GM19452 (cell line): ENCODE measurements around the gene RHOF.

Source experiments
- ATAC-seq: cut with Tn5 transposase; IDR thresholded peaks from one replicate; pipeline ENCODE4 v1.9.1; 2021; ENCODE audit not compliant: unreplicated experiment

The RHOF gene

DNA sequence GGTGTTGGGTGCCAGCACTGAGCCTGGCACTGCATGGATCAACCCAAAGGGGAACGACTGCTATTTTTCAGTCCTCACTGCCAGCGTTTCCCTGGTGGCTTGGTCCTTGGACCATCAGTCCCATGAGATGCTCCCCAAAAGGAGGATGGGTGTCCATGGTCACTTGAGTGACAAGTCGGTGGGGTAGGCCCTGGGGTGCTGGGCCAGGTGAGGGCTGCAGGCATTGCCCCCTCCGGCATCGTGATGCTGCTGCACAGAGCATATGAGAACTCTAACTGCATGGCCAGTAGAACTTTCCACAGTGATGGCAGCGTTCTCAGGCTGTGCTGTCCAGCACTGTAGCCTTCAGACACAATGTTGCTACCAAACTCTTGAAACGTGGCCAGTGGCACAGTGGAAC is 26.6 kb upstream of the RHOF start:
- ATAC-seq = no peak

GRCh38 chr12:121819212-121819949 is 25.9 kb upstream of the RHOF start:
- ATAC-seq = no peak

- no peak for ATAC-seq
Observed at GRCh38 chr12:121817648-121818043, 24.2 kb upstream of the RHOF start.

DNA sequence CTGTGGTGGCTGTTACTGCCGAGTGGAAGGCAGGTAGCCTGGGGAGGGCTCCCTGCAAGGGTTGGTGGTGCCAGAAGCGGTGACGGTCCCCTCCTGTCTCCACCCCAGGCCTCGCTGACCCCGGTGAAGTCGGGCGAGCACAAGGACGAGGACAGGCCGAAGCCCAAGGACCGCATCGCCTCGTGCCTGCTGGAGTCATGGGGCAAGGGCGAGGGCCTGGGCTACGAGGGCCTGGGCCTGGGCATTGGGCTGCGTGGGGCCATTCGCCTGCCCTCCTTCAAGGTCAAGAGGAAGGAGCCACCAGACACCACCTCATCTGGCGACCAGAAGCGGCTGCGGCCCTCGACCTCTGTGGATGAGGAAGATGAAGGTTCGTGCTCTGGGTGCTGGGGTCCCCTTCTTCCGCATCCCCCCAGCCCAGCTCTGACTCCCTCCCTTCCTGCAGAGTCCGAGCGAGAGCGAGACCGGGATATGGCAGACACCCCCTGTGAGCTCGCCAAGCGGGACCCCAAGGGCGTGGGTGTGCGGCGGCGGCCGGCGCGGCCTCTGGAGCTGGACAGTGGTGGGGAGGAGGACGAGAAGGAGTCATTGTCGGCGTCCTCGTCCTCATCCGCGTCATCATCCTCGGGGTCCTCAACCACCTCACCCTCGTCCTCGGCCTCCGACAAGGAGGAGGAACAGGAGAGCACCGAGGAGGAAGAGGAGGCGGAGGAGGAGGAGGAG is 23.6 kb upstream of the RHOF start:
- ATAC-seq = no peak

GRCh38 chr12:121815263-121815662 is 21.8 kb upstream of the RHOF start:
- no peak for ATAC-seq

GRCh38 chr12:121814429-121815119 is 21.1 kb upstream of the RHOF start:
- no peak for ATAC-seq

- no peak for ATAC-seq
Observed at GRCh38 chr12:121813951-121814350, 20.5 kb upstream of the RHOF start.

DNA sequence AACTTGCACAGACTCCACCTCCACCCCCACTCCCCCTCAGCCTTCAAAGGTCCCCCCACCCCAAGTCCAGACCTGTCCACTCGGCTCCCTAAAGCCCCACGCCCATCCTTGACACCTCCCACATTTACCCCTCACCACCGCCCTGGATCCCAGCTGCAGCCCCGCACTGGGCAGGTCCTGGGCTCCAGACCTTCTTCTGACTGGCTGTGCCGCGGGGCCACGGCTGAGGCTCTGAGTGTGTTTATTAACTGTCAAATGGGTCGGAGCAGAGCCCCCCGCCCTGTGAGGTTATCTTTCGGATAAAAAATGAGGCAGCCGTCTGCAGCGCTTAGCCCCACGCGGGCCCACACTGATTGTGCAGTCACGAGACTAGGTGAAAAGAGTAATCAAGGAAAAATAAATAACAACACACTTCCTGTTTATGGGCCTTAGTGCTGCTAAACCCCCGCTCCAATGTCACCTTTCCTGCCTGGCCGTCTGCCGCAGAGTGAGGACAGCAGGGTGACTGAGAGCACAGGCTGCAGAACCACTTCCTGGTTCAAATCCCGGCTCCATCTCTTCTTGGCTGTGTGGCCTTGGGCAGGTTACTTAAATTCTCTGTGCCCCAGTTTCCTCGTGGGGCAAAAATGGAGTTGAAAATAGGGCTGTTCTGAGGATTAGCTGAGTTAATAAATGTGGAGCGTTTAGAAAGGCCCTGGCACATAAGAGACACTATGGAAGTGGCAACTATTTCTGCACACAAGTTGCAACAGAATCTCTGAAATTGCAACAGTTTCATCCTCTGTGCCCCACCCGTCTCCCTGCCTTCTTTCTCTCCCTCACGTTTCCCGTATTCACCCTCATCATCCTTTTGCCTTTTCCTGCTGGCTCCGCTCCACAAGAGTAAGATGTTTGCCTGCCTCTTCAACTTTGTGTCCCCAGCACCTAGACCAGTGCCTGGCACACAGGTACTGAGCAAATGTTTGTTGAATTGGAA is 19.7 kb upstream of the RHOF start:
- no peak for ATAC-seq

DNA sequence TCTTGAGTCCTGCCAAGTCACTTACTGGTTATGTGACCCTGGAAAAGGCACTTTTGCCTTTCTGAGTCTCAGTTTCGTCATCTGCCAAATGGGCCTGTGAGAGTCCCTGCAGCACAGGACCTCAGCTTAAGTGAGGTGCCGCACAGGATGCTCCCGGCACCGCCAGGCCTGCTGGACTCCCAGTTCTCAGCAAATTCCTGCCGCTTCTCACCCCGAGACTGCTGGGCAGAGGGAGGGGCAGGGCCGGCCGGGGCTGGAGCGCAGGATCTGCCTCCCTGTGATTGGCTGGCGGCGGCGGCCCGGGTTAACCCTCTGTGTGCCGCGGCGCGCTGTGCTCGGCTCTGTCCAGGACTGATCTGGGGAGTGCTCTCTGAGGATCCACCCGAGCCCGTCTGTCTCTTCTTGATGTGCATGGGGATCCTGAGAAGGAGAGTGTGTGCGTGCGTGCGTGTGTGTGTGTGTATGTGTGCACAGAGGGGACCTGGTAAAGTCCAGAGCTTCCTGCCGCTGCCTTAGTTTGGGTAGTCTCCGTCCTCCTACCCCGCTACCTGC is 18.9 kb upstream of the RHOF start:
- ATAC-seq = no peak

DNA sequence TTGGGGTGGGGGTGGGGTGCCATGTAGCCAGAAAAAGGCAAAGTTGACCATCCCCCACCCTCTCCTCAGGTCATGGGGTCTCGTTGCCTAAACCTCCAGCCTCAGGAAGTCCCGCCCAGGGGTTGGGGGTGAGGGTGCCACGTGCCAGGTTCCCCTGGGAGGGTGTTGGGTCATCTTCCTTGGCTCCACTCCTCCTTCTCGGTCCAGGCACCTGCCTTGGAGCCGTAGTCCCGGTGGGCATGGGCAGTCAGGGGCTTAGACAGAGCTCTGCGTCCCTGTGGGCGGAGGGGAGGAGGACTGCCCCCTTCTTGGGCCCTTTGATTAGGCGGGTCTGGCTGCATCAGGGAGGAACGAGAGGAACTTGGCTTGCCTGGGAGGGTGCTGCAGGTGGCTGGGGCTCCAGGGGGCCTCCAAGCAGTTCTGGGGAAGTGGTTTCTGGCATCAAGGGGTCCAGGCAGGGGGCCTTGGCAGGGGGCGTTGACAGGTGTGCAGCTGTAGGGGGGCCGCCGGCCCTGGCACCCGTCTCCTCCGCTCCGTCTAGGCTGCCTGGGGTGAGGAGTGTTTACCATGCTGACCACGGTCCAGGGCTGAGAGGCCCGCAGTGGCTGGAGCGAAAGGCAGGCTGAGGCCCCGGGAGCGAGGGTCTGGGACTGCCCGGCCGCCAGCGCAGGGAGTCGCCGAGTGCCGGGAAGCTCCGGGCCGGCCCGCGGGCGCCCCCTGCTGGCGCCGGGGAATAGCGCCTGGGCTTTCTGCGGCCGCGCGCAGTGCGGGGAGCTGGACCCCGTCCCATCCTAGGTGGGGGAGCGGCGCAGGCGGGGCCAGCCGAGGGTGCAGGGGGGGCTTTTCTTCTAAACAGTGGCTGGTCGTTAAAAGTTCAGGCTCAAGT is 18.2 kb upstream of the RHOF start:
- no peak for ATAC-seq

DNA sequence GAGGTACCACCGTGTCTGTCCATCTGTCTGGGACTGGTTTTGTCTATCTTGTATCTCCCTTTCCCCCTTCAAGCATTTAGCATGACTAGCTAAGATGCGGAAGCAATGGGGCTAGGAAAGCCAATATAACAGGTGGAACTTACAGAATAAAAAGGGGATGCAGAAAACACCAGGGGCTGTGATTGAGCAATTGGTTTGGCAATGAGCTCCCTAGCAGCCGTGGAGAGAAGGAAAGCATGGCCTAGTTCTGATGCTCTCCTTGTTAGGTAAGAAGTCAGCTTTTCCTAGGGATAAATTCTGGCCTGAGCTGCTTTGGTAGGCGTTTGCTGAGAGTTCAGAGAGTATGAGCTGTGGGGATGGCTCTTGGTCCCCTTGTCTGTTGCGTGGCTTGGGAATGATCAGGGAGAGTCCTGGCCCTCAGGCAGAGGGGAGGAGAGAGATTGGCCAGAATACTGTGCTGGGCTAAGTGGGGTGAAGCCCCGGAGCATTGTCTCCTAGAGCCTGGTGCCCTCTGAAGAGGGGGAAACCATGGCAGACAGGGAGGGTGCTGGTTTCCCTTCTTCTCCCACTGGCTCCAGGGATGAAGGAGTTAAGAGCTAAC is 17.4 kb upstream of the RHOF start:
- no peak for ATAC-seq

- ATAC-seq = no peak
Observed at GRCh38 chr12:121810234-121810817, 16.8 kb upstream of the RHOF start.

DNA sequence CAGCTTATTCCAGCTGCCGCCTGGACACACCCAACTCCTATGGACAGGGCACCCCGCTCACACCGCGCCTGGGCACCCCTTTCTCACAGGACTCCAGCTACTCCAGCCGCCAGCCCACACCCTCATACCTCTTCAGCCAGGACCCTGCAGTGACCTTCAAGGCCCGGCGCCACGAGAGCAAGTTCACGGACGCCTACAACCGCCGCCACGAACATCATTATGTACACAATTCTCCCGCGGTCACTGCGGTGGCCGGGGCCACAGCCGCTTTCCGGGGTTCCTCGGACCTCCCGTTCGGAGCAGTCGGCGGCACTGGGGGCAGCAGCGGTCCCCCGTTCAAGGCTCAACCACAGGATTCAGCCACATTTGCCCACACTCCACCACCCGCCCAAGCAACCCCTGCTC is 16.2 kb upstream of the RHOF start:
- ATAC-seq = no peak

GRCh38 chr12:121808623-121809022 is 15.1 kb upstream of the RHOF start:
- ATAC-seq = no peak

- no peak for ATAC-seq
Observed at GRCh38 chr12:121807642-121808347, 14.3 kb upstream of the RHOF start.

DNA sequence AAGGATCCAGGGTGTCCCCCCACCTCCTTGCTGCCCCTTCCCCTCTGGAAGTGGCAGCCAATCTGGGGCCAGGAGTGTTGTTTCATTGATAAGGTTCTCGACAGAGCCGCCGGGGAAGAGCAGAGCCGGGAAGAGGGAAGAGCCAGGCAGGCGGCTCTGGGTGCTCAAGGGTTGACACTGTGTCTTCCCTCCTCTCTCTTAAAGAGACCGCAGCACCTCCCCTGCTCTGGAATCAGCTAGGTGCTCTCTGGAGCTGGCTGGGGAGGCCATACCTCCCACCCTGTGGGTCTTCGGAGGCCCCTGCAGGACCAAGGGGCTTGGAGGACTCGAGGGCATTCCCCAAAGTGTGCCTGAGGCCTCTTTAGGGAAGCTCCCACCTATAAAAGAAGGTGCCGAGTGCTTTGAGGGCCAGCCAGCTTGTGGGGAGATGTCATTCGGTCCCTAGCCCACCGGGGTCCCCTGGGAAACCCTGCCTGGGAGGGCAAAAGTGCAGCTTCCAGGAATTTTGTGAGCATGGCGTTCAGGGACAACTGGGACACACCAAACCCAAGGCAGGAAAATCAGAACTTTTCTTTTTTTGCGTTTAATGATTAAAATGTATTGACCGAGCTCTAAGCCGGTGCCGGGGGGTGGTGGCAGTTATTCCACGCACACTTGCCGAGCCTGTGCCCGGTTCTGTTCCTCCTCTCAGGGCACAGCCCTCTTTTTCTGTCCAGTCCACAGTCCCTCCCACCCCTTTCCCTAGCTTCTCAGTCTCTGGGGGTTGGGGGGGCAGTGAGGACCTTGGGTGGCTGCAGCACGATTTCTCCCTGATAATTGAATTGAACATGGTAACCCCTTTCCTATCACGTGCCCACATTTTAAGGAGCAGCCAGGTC is 13.3 kb upstream of the RHOF start:
- ATAC-seq = no peak

DNA sequence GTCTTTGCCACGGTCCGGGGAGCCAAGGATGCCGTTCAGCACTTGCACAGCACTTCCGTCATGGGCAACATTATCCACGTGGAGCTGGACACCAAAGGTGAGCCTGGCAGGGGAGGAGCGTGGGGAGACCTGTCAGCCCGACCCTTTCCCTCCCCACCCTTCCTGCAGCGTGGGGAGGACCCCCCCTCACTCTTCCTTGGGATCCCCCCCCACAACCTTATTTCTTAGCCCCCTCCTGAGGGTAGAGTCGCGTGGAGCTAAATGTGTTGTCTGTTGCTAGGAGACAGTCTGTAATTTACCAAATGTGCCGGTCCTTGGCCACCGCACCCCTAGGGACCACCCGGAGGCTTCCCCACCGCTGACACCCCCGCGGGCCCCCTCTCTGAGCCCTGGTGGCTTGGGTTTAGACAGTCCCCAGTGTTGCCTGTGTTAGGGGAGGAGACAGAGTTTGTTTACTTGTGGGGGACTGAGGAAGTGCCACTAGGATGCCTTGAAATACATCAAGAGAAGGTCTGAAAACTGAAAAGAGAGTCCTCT is 12.6 kb upstream of the RHOF start:
- ATAC-seq = no peak
